HepG2 (cell line): ENCODE measurements around the gene C16orf95. TPM values are rescaled to one million over a fixed set of nuclear protein-coding genes. Genes with fewer than 3 reads are reported as not detected.

Experiments used
- ATAC-seq: fragments of 200-7000 bp; cut with Tn5 transposase; 3 replicates; pipeline ENCODE4 v1.9.1; 2020; ENCODE audit warnings: mild to moderate bottlenecking, moderate library complexity
- BruUV-seq: library from RNA; stranded (reverse); fragments of 400-500 nt; replicated peaks from 2 replicates; lab custom pipeline; 2021; lab: Mats Ljungman, UMichigan
- CTCF ChIA-PET: fragments of 300-600 bp; formaldehyde crosslinking; extraction: SDS; loops from one replicate; lab custom pipeline; 2021; ENCODE audit warnings: low total read pairs, inconsistent platforms, low intra/inter-chr PET ratio; lab: Yijun Ruan, JAX
- POLR2A ChIA-PET: fragments of 350-600 bp; sonication (Branson Sonifier 250); formaldehyde crosslinking; loops from one replicate; lab custom pipeline; 2020; ENCODE audit warnings: antibody characterized with exemption, inconsistent platforms; lab: Yijun Ruan, JAX
- DNase-seq: peaks from one replicate; pipeline ENCODE4 v3.0.0-alpha.2; 2015; ENCODE audit warnings: low spot score
- FAIRE-seq: peaks from 3 replicates; lab custom pipeline; 2011; peaks lifted over from hg19 to GRCh38; lab: Jason Lieb, UNC
- H2AFZ ChIP-seq: one replicate; pipeline ENCODE4 v1.6.1; 2011; ENCODE audit warnings: low read length, inconsistent platforms
- H3K27ac ChIP-seq: fragments of 300-600 bp; 3 replicates; pipeline ENCODE4 v1.8.0; 2011; ENCODE audit warnings: mixed run types, mild to moderate bottlenecking, mixed read lengths, low read length, inconsistent platforms; ENCODE audit not compliant: insufficient read depth; ENCODE audit errors: extremely low read length
- H3K27me3 ChIP-seq, 2 experiments: fragments of 200-600 bp in 1 of 2; 2 replicates in 1 of 2; 3 replicates in 1 of 2; pipeline versions ENCODE4 v1.6.0 to v1.8.0; 2011; ENCODE audit warnings: low read length in 2 of 2, mild to moderate bottlenecking in 2 of 2, moderate library complexity in 2 of 2, inconsistent platforms in 1 of 2; ENCODE audit not compliant: insufficient read depth in 2 of 2, control insufficient read depth in 1 of 2
- H3K36me3 ChIP-seq, 2 experiments: fragments of 200-600 bp in 1 of 2; replicated peaks in 1 of 2; 2 replicates in 1 of 2; 3 replicates in 1 of 2; pipeline versions ENCODE4 v1.5.1 to v1.8.0; 2011; ENCODE audit warnings: low read length in 2 of 2, inconsistent platforms in 1 of 2; ENCODE audit not compliant: insufficient read depth in 2 of 2, control insufficient read depth in 1 of 2
- H3K4me1 ChIP-seq: 2 replicates; pipeline ENCODE4 v1.5.1; 2012; ENCODE audit warnings: low read length, inconsistent platforms; ENCODE audit not compliant: insufficient read depth
- H3K4me2 ChIP-seq: 2 replicates; pipeline ENCODE4 v1.6.0; 2011; ENCODE audit warnings: low read depth, low read length, inconsistent platforms
- H3K4me3 ChIP-seq, 3 experiments: fragments of 200-600 bp in 1 of 3; sonication (generic), shearing (Covaris generic) in 1 of 3; replicated peaks in 1 of 3; 2 replicates each; pipeline ENCODE4 v1.5.1; 2011 to 2016; ENCODE audit warnings: low read length in 3 of 3, inconsistent platforms in 2 of 3, low read depth in 2 of 3, mild to moderate bottlenecking in 2 of 3, control low read depth in 1 of 3, mixed read lengths in 1 of 3; ENCODE audit not compliant: insufficient read depth in 1 of 3
- H3K79me2 ChIP-seq: one replicate; pipeline ENCODE4 v1.6.1; 2011; ENCODE audit warnings: low read length, inconsistent platforms; ENCODE audit not compliant: insufficient read depth
- H3K9ac ChIP-seq: 2 replicates; pipeline ENCODE4 v1.6.0; 2011; ENCODE audit warnings: mild to moderate bottlenecking, low read depth, low read length, inconsistent platforms; ENCODE audit not compliant: insufficient read depth
- H3K9me3 ChIP-seq: 2 replicates; pipeline ENCODE4 v1.5.1; 2012; ENCODE audit warnings: mild to moderate bottlenecking, low read length
- H4K20me1 ChIP-seq: 2 replicates; pipeline ENCODE4 v1.6.0; 2011; ENCODE audit warnings: inconsistent platforms, mild to moderate bottlenecking, low read length, moderate library complexity; ENCODE audit not compliant: insufficient read depth
- ARID5B ChIP-seq: IDR thresholded peaks from 2 replicates; pipeline ENCODE4 v1.4.0; 2020; ENCODE audit warnings: mild to moderate bottlenecking, missing genetic modification reagents
- CAMTA2 ChIP-seq: sonication (generic); formaldehyde crosslinking; IDR thresholded peaks from 2 replicates; pipeline ENCODE4 v1.4.0; 2020; ENCODE audit warnings: mild to moderate bottlenecking, missing genetic modification reagents, borderline replicate concordance
- GATA4 ChIP-seq: sonication (generic); IDR thresholded peaks from 2 replicates; pipeline ENCODE4 v1.6.1; 2016; ENCODE audit warnings: antibody characterized with exemption, low read depth, borderline replicate concordance
- HNRNPLL ChIP-seq: fragments of 200-400 bp; formaldehyde crosslinking; IDR thresholded peaks from 2 replicates; pipeline ENCODE4 v1.6.1; 2017; ENCODE audit warnings: mild to moderate bottlenecking, low read depth, low read length; ENCODE audit not compliant: poor library complexity, severe bottlenecking
- KAT8 ChIP-seq: IDR thresholded peaks from 2 replicates; pipeline ENCODE4 v1.6.1; 2016; ENCODE audit warnings: missing genetic modification reagents, missing compliant biosample characterization
- MED8 ChIP-seq: sonication (generic); formaldehyde crosslinking; IDR thresholded peaks from 2 replicates; pipeline ENCODE4 v1.8.1; 2023; ENCODE audit warnings: mild to moderate bottlenecking, missing genetic modification reagents; ENCODE audit not compliant: insufficient replicate concordance
- MLX ChIP-seq: IDR thresholded peaks from 2 replicates; pipeline ENCODE4 v1.6.1; 2016
- MXD1 ChIP-seq: sonication (generic); formaldehyde crosslinking; IDR thresholded peaks from 2 replicates; pipeline ENCODE4 v1.4.0; 2020; ENCODE audit warnings: mild to moderate bottlenecking, missing genetic modification reagents
- NFE2L1 ChIP-seq: sonication (generic); formaldehyde crosslinking; IDR thresholded peaks from 2 replicates; pipeline ENCODE4 v1.4.0; 2020; ENCODE audit warnings: missing genetic modification reagents, mild to moderate bottlenecking, borderline replicate concordance
- NR0B2 ChIP-seq: sonication (generic); formaldehyde crosslinking; IDR thresholded peaks from 2 replicates; pipeline ENCODE4 v1.4.0; 2020; ENCODE audit warnings: mild to moderate bottlenecking, missing genetic modification reagents
- ZNF333 ChIP-seq: sonication (generic); formaldehyde crosslinking; IDR thresholded peaks from 2 replicates; pipeline ENCODE4 v1.4.0; 2020; ENCODE audit warnings: mild to moderate bottlenecking, missing genetic modification reagents, borderline replicate concordance
- ZNF790 ChIP-seq: sonication (generic); formaldehyde crosslinking; IDR thresholded peaks from 2 replicates; pipeline ENCODE4 v1.8.0; 2022; ENCODE audit warnings: missing genetic modification reagents, mild to moderate bottlenecking, borderline replicate concordance
- ZSCAN30 ChIP-seq: sonication (generic); formaldehyde crosslinking; IDR thresholded peaks from 2 replicates; pipeline ENCODE4 v1.5.0; 2020; ENCODE audit warnings: mild to moderate bottlenecking, missing genetic modification reagents
- WGBS: methylation state at CpG from one replicate; pipeline ENCODE4 v1.1.6; 2017; ENCODE audit warnings: low lambda C conversion rate; 5-methylcytosine and 5-hydroxymethylcytosine counted together
- in situ Hi-C: cut with HindIII; loops from 2 replicates; pipeline ENCODE4 v1.10.0; 2017; ENCODE audit warnings: low pct_unique_long_range_greater_than_20kb; ENCODE audit not compliant: extremely low pct_ligation_motif_present
- intact Hi-C: fragments of 100-400 bp; cut with micrococcal nuclease; formaldehyde crosslinking; loops from one replicate; pipeline ENCODE4 v1.10.0; 2022; ENCODE audit not compliant: unreplicated experiment
- polyA plus RNA-seq, 8 experiments: library from polyadenylated mRNA; depleted of rRNA in 3 of 8; stranded (reverse) in 7 of 8; unstranded in 1 of 8; fragments of >200 nt; fragmentation: Illumina TruSeq in 4 of 8; extraction: Trizol in 4 of 8; gene quantifications; 2 replicates each; pipeline versions ENCODE4 v1.2.1 to v1.2.3, GENCODE V29; 2011 to 2016; ENCODE audit warnings: low read depth in 4 of 8, missing spikeins in 1 of 8, mixed read lengths in 1 of 8; ENCODE audit not compliant: insufficient read depth in 1 of 8
- total RNA-seq, 5 experiments: library from RNA; depleted of rRNA; stranded (reverse); fragments of >200 nt; fragmentation: Illumina TruSeq; extraction: Trizol; gene quantifications; 2 replicates each; pipeline ENCODE4 v1.2.3, GENCODE V29; 2016; ENCODE audit warnings: low read depth in 1 of 5

Gene C16orf95
- total and polyA plus RNA-seq, 2 of the 13 experiments (the other 11 are each of a cell fraction or from before 2014, with no cell fraction given) = 2.8 to 8.6 TPM

- no peak overlapping the region for H3K4me3 ChIP-seq
- TF ChIP-seq MED8 (CRISPR knock-in tag) (peak; percentile 73), ARID5B (CRISPR knock-in tag) (no peak), NR0B2 (CRISPR knock-in tag) (0 out of 2 replicates have a peak, but pooled peaks have one; percentile 34), KAT8 (no peak), MLX (no peak), CAMTA2 (CRISPR knock-in tag) (0 out of 2 replicates have a peak, but pooled peaks have one; percentile 57), NFE2L1 (CRISPR knock-in tag) (no peak), ZSCAN30 (CRISPR knock-in tag) (no peak), ZNF333 (CRISPR knock-in tag) (0 out of 2 replicates have a peak, but pooled peaks have one; percentile 52), HNRNPLL (peak; percentile 14), ZNF790 (CRISPR knock-in tag) (no peak), GATA4 (no peak), MXD1 (0 out of 2 replicates have a peak, but pooled peaks have one; percentile 35)
- DNase-seq = no peak
- peak; percentile 5; the same call in 2 of the 3 replicates for ATAC-seq
- CTCF ChIA-PET = interaction anchor here (1.1 to 1.7 kb wide), 3 partner anchors 94 to 734 kb away, joined by 3 to 5 read pairs (median 5); no protein-coding TSS in a partner anchor
- H3K4me1 ChIP-seq = peaks cover 25% of the 10 kb centered on the region
- H4K20me1 ChIP-seq = no peaks in the 10 kb centered on the region
- no peak for FAIRE-seq
- H3K79me2 ChIP-seq = no peaks in the 10 kb centered on the region
- BruUV-seq = no TSS peak
- H3K27ac ChIP-seq = no peak overlapping the region
- no peak overlapping the region for H3K4me2 ChIP-seq
- H3K9me3 ChIP-seq = no peaks in the 10 kb centered on the region
- in situ Hi-C loops (no loop called here), intact Hi-C loops (loop anchor here (5.0 kb wide), 1 partner anchor 735 kb away; no protein-coding TSS in a partner anchor)
- H3K9ac ChIP-seq = no peak overlapping the region
- POLR2A ChIA-PET = interaction anchor here (1.2 kb wide), 1 partner anchor 20 kb away, joined by 5 read pairs; the partner anchor contains the start of gene C16orf95
- H2AFZ ChIP-seq = no peak overlapping the region
- WGBS = 79% methylated on average over 3 of the region's 5 CpGs
- no peaks in the 10 kb centered on the region for H3K27me3 ChIP-seq
- H3K36me3 ChIP-seq = no peaks in the 10 kb centered on the region; a peak in 1 of 5 replicates
Observed at GRCh38 chr16:87297407-87297806, 19.8 kb downstream of the C16orf95 start.
